CD4-positive, alpha-beta memory T cell (primary cell): ENCODE results near the gene HLA-DRA. TPM values are rescaled to one million over a fixed set of nuclear protein-coding genes. Genes with fewer than 3 reads are reported as not detected.
"Not testable (repeated sequence)": the region's sequence is repeated elsewhere in the genome, so short reads cannot be mapped to it uniquely, and the experiment has no call there.

Source experiments
- CTCF ChIA-PET: fragments of 350-600 bp; sonication (Branson Sonifier 250); formaldehyde crosslinking; loops from one replicate; lab custom pipeline; 2021; ENCODE audit warnings: inconsistent platforms; ENCODE audit not compliant: partially characterized antibody; lab: Charles Lee
- POLR2A ChIA-PET: fragments of 350-600 bp; sonication (Branson Sonifier 250); formaldehyde crosslinking; loops from one replicate; lab custom pipeline; 2021; ENCODE audit not compliant: partially characterized antibody; lab: Charles Lee
- DNase-seq, 5 donors: peaks; one replicate each; pipeline versions ENCODE4 v3.0.0 to v3.0.0-alpha.2; 2020 to 2022; ENCODE audit warnings: mixed read lengths in 1 of 5
- H3K27ac ChIP-seq: one replicate; pipeline ENCODE4 v1.7.0; 2013; ENCODE audit warnings: low read depth, low read length
- H3K27me3 ChIP-seq: 2 replicates; pipeline ENCODE4 v1.7.0; 2013; ENCODE audit warnings: mild to moderate bottlenecking, low read length, moderate library complexity; ENCODE audit not compliant: insufficient read depth
- H3K36me3 ChIP-seq: 2 replicates; pipeline ENCODE4 v1.7.0; 2013; ENCODE audit warnings: mild to moderate bottlenecking, low read length, moderate library complexity; ENCODE audit not compliant: insufficient read depth
- H3K4me1 ChIP-seq: 2 replicates; pipeline ENCODE4 v1.7.0; 2013; ENCODE audit warnings: mild to moderate bottlenecking, low read length, moderate library complexity; ENCODE audit not compliant: insufficient read depth
- H3K4me3 ChIP-seq, 2 donors: one replicate each; pipeline ENCODE4 v1.7.0; 2013; ENCODE audit warnings: low read length in 2 of 2, mild to moderate bottlenecking in 1 of 2
- H3K9me3 ChIP-seq, 2 donors: one replicate each; pipeline ENCODE4 v1.7.0; 2013; ENCODE audit warnings: low read length in 2 of 2, control low read depth in 1 of 2; ENCODE audit not compliant: control insufficient read depth in 1 of 2
- H3K27ac Mint-ChIP-seq, 7 donors: one replicate each; pipeline ENCODE4 v1.8.0; 2020 to 2021; ENCODE audit warnings: mixed read lengths in 7 of 7, mild to moderate bottlenecking in 6 of 7, inconsistent platforms in 3 of 7, moderate library complexity in 3 of 7
- H3K27me3 Mint-ChIP-seq, 2 donors: one replicate each; pipeline ENCODE4 v1.8.0; 2020 to 2021; ENCODE audit warnings: mixed read lengths in 2 of 2
- H3K36me3 Mint-ChIP-seq, 2 donors: one replicate each; pipeline ENCODE4 v1.8.0; 2020 to 2021; ENCODE audit warnings: mixed read lengths in 2 of 2, inconsistent platforms in 1 of 2, mild to moderate bottlenecking in 1 of 2
- H3K4me1 Mint-ChIP-seq, 4 donors: one replicate each; pipeline ENCODE4 v1.8.0; 2020 to 2021; ENCODE audit warnings: mixed read lengths in 4 of 4, mild to moderate bottlenecking in 1 of 4
- H3K4me3 Mint-ChIP-seq, 8 donors: one replicate each; pipeline ENCODE4 v1.8.0; 2020 to 2021; ENCODE audit warnings: mixed read lengths in 8 of 8, mild to moderate bottlenecking in 7 of 8, moderate library complexity in 6 of 8, inconsistent platforms in 3 of 8
- H3K9me3 Mint-ChIP-seq, 8 donors: one replicate each; pipeline ENCODE4 v1.8.0; 2020 to 2021; ENCODE audit warnings: mixed read lengths in 8 of 8, mild to moderate bottlenecking in 5 of 8, inconsistent platforms in 3 of 8, moderate library complexity in 1 of 8
- intact Hi-C: fragments of 100-400 bp; cut with micrococcal nuclease; formaldehyde crosslinking; loops from one replicate; pipeline ENCODE4 v1.15.1; 2023
- polyA plus RNA-seq, 2 donors: library from polyadenylated mRNA; unstranded; fragments of 300-500 nt; fragmentation: Illumina TruSeq; gene quantifications; one replicate each; pipeline ENCODE4 v1.2.3, GENCODE V29; 2021
- total RNA-seq, 2 experiments: library from RNA; stranded (reverse); gene quantifications; one replicate each; pipeline ENCODE4 v1.2.3, GENCODE V29; 2021

HLA-DRA gene
- total and polyA plus RNA-seq, 4 experiments from 2014 or later = 6.9 to 112 (median 24.7) TPM

GRCh38 chr6:32431142-32431541 is 8.5 kb upstream of the HLA-DRA start:
- no peaks in the 10 kb centered on the region for H3K4me1 Mint-ChIP-seq
- H3K9me3 Mint-ChIP-seq = peaks cover 0 to 2% (median 0%) of the 10 kb centered on the region in 8 donors
- H3K9me3 ChIP-seq = no peaks in the 10 kb centered on the region
- H3K36me3 Mint-ChIP-seq = no peaks in the 10 kb centered on the region
- no peaks in the 10 kb centered on the region for H3K4me1 ChIP-seq
- no peak overlapping the region for H3K4me3 ChIP-seq
- H3K36me3 ChIP-seq = no peaks in the 10 kb centered on the region
- H3K27ac ChIP-seq = no peak overlapping the region
- peaks cover 5 to 11% of the 10 kb centered on the region in 2 donors for H3K27me3 Mint-ChIP-seq
- H3K27ac Mint-ChIP-seq = no peak overlapping the region
- ChIA-PET CTCF (interaction anchor here (0.8 to 3.4 kb wide), 8 partner anchors 17 to 369 kb away, joined by 3 to 26 read pairs (median 4); no protein-coding TSS in a partner anchor), POLR2A (no interaction called here)
- H3K27me3 ChIP-seq = peaks cover 4% of the 10 kb centered on the region
- no peak for DNase-seq
- no peak overlapping the region for H3K4me3 Mint-ChIP-seq
- intact Hi-C loops = loop anchor here (5.0 kb wide), 1 partner anchor 436 kb away; no protein-coding TSS in a partner anchor

GRCh38 chr6:32432050-32432450 is 7.6 kb upstream of the HLA-DRA start:
- Mint-ChIP-seq H3K36me3 (no peaks in the 10 kb centered on the region), H3K27ac (no peak overlapping the region), H3K9me3 (peaks cover 0 to 2% (median 0%) of the 10 kb centered on the region in 8 donors), H3K27me3 (peaks cover 5 to 11% of the 10 kb centered on the region in 2 donors), H3K4me1 (no peaks in the 10 kb centered on the region), H3K4me3 (no peak overlapping the region)
- no peak overlapping the region for H3K4me3 ChIP-seq
- ChIA-PET CTCF (interaction anchor here (1.1 to 3.4 kb wide), 7 partner anchors 18 to 436 kb away, joined by 3 to 26 read pairs (median 4); no protein-coding TSS in a partner anchor), POLR2A (no interaction called here)
- H3K27me3 ChIP-seq = peaks cover 4% of the 10 kb centered on the region
- peak in 4 of 5 donors; percentile 28 to 41 (median 36) for DNase-seq
- no peaks in the 10 kb centered on the region for H3K4me1 ChIP-seq
- H3K9me3 ChIP-seq = no peaks in the 10 kb centered on the region
- no peak overlapping the region for H3K27ac ChIP-seq
- no peaks in the 10 kb centered on the region for H3K36me3 ChIP-seq
- intact Hi-C loops = loop anchor here (1.0 to 5.0 kb wide), 6 partner anchors 19 to 435 kb away; no protein-coding TSS in a partner anchor

GRCh38 chr6:32433950-32434349 is 5.7 kb upstream of the HLA-DRA start:
- H3K36me3 Mint-ChIP-seq, H3K4me1 Mint-ChIP-seq, H3K9me3 Mint-ChIP-seq, H3K27ac Mint-ChIP-seq, H3K27ac ChIP-seq, H3K36me3 ChIP-seq, H3K27me3 Mint-ChIP-seq, POLR2A ChIA-PET, H3K27me3 ChIP-seq, H3K4me3 Mint-ChIP-seq, DNase-seq, H3K9me3 ChIP-seq, H3K4me3 ChIP-seq, H3K4me1 ChIP-seq: not testable (repeated sequence)
- intact Hi-C loops = loop anchor here (2.0 to 5.0 kb wide), 2 partner anchors 21 to 433 kb away; no protein-coding TSS in a partner anchor
- CTCF ChIA-PET = interaction anchor here (1.0 kb wide), 1 partner anchor 352 kb away, joined by 3 read pairs; no protein-coding TSS in a partner anchor

- Mint-ChIP-seq H3K4me1 (peaks cover 7 to 15% (median 10%) of the 10 kb centered on the region in 4 donors), H3K27me3 (peaks cover 5 to 10% of the 10 kb centered on the region in 2 donors), H3K36me3 (no peaks in the 10 kb centered on the region), H3K4me3 (no peak overlapping the region), H3K9me3 (no peaks in the 10 kb centered on the region), H3K27ac (no peak overlapping the region)
- intact Hi-C loops = no loop called here
- Histone ChIP-seq H3K4me3 (no peak overlapping the region), H3K36me3 (no peaks in the 10 kb centered on the region), H3K27me3 (no peaks in the 10 kb centered on the region), H3K9me3 (no peaks in the 10 kb centered on the region), H3K4me1 (peaks cover 6% of the 10 kb centered on the region), H3K27ac (no peak overlapping the region)
- ChIA-PET POLR2A (no interaction called here), CTCF (interaction anchor here (1.3 to 1.6 kb wide), 2 partner anchors 23 to 264 kb away, joined by 3 to 5 read pairs; no protein-coding TSS in a partner anchor)
- no peak for DNase-seq
Measured at GRCh38 chr6:32436186-32436585, 3.5 kb upstream of the HLA-DRA start.

GRCh38 chr6:32436995-32437836 is 2.5 kb upstream of the HLA-DRA start:
- no peaks in the 10 kb centered on the region for H3K27me3 ChIP-seq
- no peaks in the 10 kb centered on the region for H3K36me3 ChIP-seq
- peaks cover 6% of the 10 kb centered on the region for H3K4me1 ChIP-seq
- H3K27ac ChIP-seq = no peak overlapping the region
- no peaks in the 10 kb centered on the region for H3K9me3 Mint-ChIP-seq
- POLR2A ChIA-PET = no interaction called here
- no peaks in the 10 kb centered on the region for H3K36me3 Mint-ChIP-seq
- no peak overlapping the region for H3K27ac Mint-ChIP-seq
- peaks cover 7 to 12% of the 10 kb centered on the region in 2 donors for H3K27me3 Mint-ChIP-seq
- CTCF ChIA-PET = interaction anchor here (1.6 kb wide), 1 partner anchor 24 kb away, joined by 3 read pairs; no protein-coding TSS in a partner anchor
- no peak for DNase-seq
- no peak overlapping the region for H3K4me3 ChIP-seq
- intact Hi-C loops = no loop called here
- H3K4me3 Mint-ChIP-seq = no peak overlapping the region
- peaks cover 9 to 15% (median 10%) of the 10 kb centered on the region in 4 donors for H3K4me1 Mint-ChIP-seq
- H3K9me3 ChIP-seq = no peaks in the 10 kb centered on the region

GRCh38 chr6:32439139-32439538 is 548 bp upstream of the HLA-DRA start:
- no peaks in the 10 kb centered on the region for H3K36me3 Mint-ChIP-seq
- no peak for DNase-seq
- POLR2A ChIA-PET = no interaction called here
- Histone ChIP-seq H3K4me3 (no peak overlapping the region), H3K9me3 (no peaks in the 10 kb centered on the region), H3K4me1 (peaks cover 6% of the 10 kb centered on the region), H3K27me3 (no peaks in the 10 kb centered on the region), H3K27ac (no peak overlapping the region), H3K36me3 (no peaks in the 10 kb centered on the region)
- peaks cover 9 to 15% (median 10%) of the 10 kb centered on the region in 4 donors for H3K4me1 Mint-ChIP-seq
- H3K9me3 Mint-ChIP-seq = no peaks in the 10 kb centered on the region
- peaks cover 4 to 19% of the 10 kb centered on the region in 2 donors for H3K27me3 Mint-ChIP-seq
- no peak overlapping the region for H3K27ac Mint-ChIP-seq
- CTCF ChIA-PET = interaction anchor here (0.9 to 1.8 kb wide), 4 partner anchors 14 to 346 kb away, joined by 3 to 5 read pairs (median 3); no protein-coding TSS in a partner anchor
- intact Hi-C loops = no loop called here
- H3K4me3 Mint-ChIP-seq = no peak overlapping the region

- H3K4me3 ChIP-seq = no peak overlapping the region
- no peaks in the 10 kb centered on the region for H3K9me3 ChIP-seq
- H3K9me3 Mint-ChIP-seq = no peaks in the 10 kb centered on the region
- H3K27me3 Mint-ChIP-seq = peaks cover 4 to 22% of the 10 kb centered on the region in 2 donors
- peaks cover 6% of the 10 kb centered on the region for H3K4me1 ChIP-seq
- no peak overlapping the region for H3K4me3 Mint-ChIP-seq
- POLR2A ChIA-PET = no interaction called here
- intact Hi-C loops = no loop called here
- H3K27ac ChIP-seq = no peak overlapping the region
- no peaks in the 10 kb centered on the region for H3K36me3 ChIP-seq
- no peaks in the 10 kb centered on the region for H3K27me3 ChIP-seq
- no peak for DNase-seq
- H3K36me3 Mint-ChIP-seq = no peaks in the 10 kb centered on the region
- peaks cover 9 to 15% (median 10%) of the 10 kb centered on the region in 4 donors for H3K4me1 Mint-ChIP-seq
- CTCF ChIA-PET = no interaction called here
- H3K27ac Mint-ChIP-seq = no peak overlapping the region
Measured at GRCh38 chr6:32442243-32442667, 2.6 kb downstream of the HLA-DRA start.
